ENCODE results near the gene ADAMTS3.

The ADAMTS3 gene

GRCh38 chr4:72325215-72325614 is 243.8 kb downstream of the ADAMTS3 start (continued):
- TF ChIP-seq ZNF138 (tag by site-specific recombination; IDR thresholded peaks at IDR 0.05; ENCODE audit: borderline replicate concordance) (no peak), OSR2 (tag by site-specific recombination; IDR thresholded peaks at IDR 0.05) (peak; percentile 55; the same call in 1 of the 2 replicates), ZSCAN30 (tag by site-specific recombination; IDR thresholded peaks at IDR 0.05) (peak; percentile 50; the same call in 1 of the 2 replicates), ZNF175 (tag by site-specific recombination; IDR thresholded peaks at IDR 0.05) (no peak), PRDM4 (tag by site-specific recombination; IDR thresholded peaks at IDR 0.05) (peak; percentile 78), WT1 (tag by site-specific recombination; IDR thresholded peaks at IDR 0.05) (peak; percentile 15; the same call in 1 of the 2 replicates), ZNF335 (tag by site-specific recombination; conservative IDR thresholded peaks at IDR 0.05) (peak; percentile 18; the same call in 1 of the 2 replicates), RBAK (tag by site-specific recombination; IDR thresholded peaks at IDR 0.05) (no peak), ZEB2 (tag by site-specific recombination; IDR thresholded peaks at IDR 0.05) (0 out of 2 replicates have a peak, but pooled peaks have one; percentile 30), HOXD13 (CRISPR knock-in tag; IDR thresholded peaks at IDR 0.05; ENCODE audit: borderline replicate concordance) (no peak), ZNF654 (tag by site-specific recombination; IDR thresholded peaks at IDR 0.05; ENCODE audit: low read depth) (0 out of 2 replicates have a peak, but pooled peaks have one; percentile 4), ZBTB44 (tag by site-specific recombination; IDR thresholded peaks at IDR 0.05) (peak; percentile 79; the same call in 1 of the 2 replicates), ZIC2 (tag by site-specific recombination; IDR thresholded peaks at IDR 0.05) (no peak), ZNF580 (tag by site-specific recombination; IDR thresholded peaks at IDR 0.05) (0 out of 2 replicates have a peak, but pooled peaks have one; percentile 54), ZNF677 (tag by site-specific recombination; IDR thresholded peaks at IDR 0.05) (no peak), ZFP3 (tag by site-specific recombination; IDR thresholded peaks at IDR 0.05; ENCODE audit: low read depth) (no peak), ZNF140 (tag by site-specific recombination; IDR thresholded peaks at IDR 0.05) (no peak), ZNF843 (tag by site-specific recombination; IDR thresholded peaks at IDR 0.05) (peak; percentile 92), PRDM6 (tag by site-specific recombination; IDR thresholded peaks at IDR 0.05) (peak; percentile 95)

- CTCF ChIA-PET, result interaction anchor here (0.6 to 1.3 kb wide), 3 partner anchors 12 to 446 kb away, joined by 3 to 6 read pairs (median 3); no protein-coding TSS in a partner anchor
- POLR2A ChIA-PET, result no interaction called here
- Histone ChIP-seq H3K4me3 (ENCODE audit: low read depth, low read length) (no peak overlapping the region), H3K4me1 (ENCODE audit: control insufficient read depth, insufficient read depth, low read length) (peaks cover 10% of the 10 kb centered on the region; the same call in 1 of the 2 replicates), H3K9me3 (ENCODE audit: control insufficient read depth, insufficient read depth, low read depth, low read length) (no peaks in the 10 kb centered on the region), H3K36me3 (ENCODE audit: control insufficient read depth in 2 of 2, insufficient read depth in 1 of 2, low read length in 2 of 2) (no peaks in the 10 kb centered on the region), H3K27ac (ENCODE audit: extremely low read depth, low read depth, low read length) (no peak overlapping the region)
- peak; percentile 36; the same call in 1 of the 2 replicates for TF ChIP-seq ATF2 (tag by site-specific recombination; IDR thresholded peaks at IDR 0.05; ENCODE audit: low read depth)
- no peak for TF ChIP-seq RBAK (tag by site-specific recombination; IDR thresholded peaks at IDR 0.05)
- TF ChIP-seq ZNF214 (tag by site-specific recombination; IDR thresholded peaks at IDR 0.05; ENCODE audit: borderline replicate concordance), result no peak
- TF ChIP-seq ZNF341 (tag by site-specific recombination; IDR thresholded peaks at IDR 0.05; ENCODE audit: low read depth), result no peak
- no peak for TF ChIP-seq ZNF596 (tag by site-specific recombination; IDR thresholded peaks at IDR 0.05)
- no peak for TF ChIP-seq OVOL3 (tag by site-specific recombination; IDR thresholded peaks at IDR 0.05)
Observed at GRCh38 chr4:72323227-72323626, 245.8 kb downstream of the ADAMTS3 start.

Data from HEK293 (cell line).